HG03175 (cell line): ENCODE results near the gene CEACAM16.
"Not testable (repeated sequence)": the region's sequence is repeated elsewhere in the genome, so short reads cannot be mapped to it uniquely, and the experiment has no call there.

Experiments used
- ATAC-seq: cut with Tn5 transposase; IDR thresholded peaks from one replicate; pipeline ENCODE4 v1.9.1; 2021; ENCODE audit warnings: mild to moderate bottlenecking, moderate library complexity; ENCODE audit not compliant: unreplicated experiment

The CEACAM16 gene

GRCh38 chr19:44702551-44703176 is 3.7 kb downstream of the CEACAM16 start:
- no peak for ATAC-seq

GRCh38 chr19:44703336-44704078 is 4.6 kb downstream of the CEACAM16 start:
- no peak for ATAC-seq

- ATAC-seq = no peak
These were observed 6.0 kb downstream of the CEACAM16 start for GRCh38 chr19:44704982-44705381.

GRCh38 chr19:44705502-44706010 is 6.6 kb downstream of the CEACAM16 start:
- ATAC-seq = no peak

- no peak for ATAC-seq
These were observed 7.7 kb downstream of the CEACAM16 start for GRCh38 chr19:44706506-44707236.

- no peak for ATAC-seq
These were observed 8.8 kb downstream of the CEACAM16 start for GRCh38 chr19:44707794-44708193.

- no peak for ATAC-seq
These were observed 10.0 kb downstream of the CEACAM16 start for GRCh38 chr19:44708940-44709339.

GRCh38 chr19:44709434-44710266 is 10.7 kb downstream of the CEACAM16 start:
- not testable (repeated sequence) for ATAC-seq

- no peak for ATAC-seq
These were observed 11.5 kb downstream of the CEACAM16 start for GRCh38 chr19:44710483-44710882.

GRCh38 chr19:44712864-44713515 is 14.0 kb downstream of the CEACAM16 start:
- no peak for ATAC-seq

GRCh38 chr19:44714597-44715169 is 15.7 kb downstream of the CEACAM16 start:
- ATAC-seq = no peak

GRCh38 chr19:44717603-44718002 is 18.7 kb downstream of the CEACAM16 start:
- ATAC-seq = no peak

- ATAC-seq = no peak
These were observed 19.7 kb downstream of the CEACAM16 start for GRCh38 chr19:44718441-44719261.

- ATAC-seq = no peak
These were observed 20.3 kb downstream of the CEACAM16 start for GRCh38 chr19:44719262-44719701.

- not testable (repeated sequence) for ATAC-seq
These were observed 21.4 kb downstream of the CEACAM16 start for GRCh38 chr19:44720396-44720795.

- ATAC-seq = no peak
These were observed 22.0 kb downstream of the CEACAM16 start for GRCh38 chr19:44720945-44721344.

- ATAC-seq = not testable (repeated sequence)
These were observed 22.4 kb downstream of the CEACAM16 start for GRCh38 chr19:44721369-44721768.

GRCh38 chr19:44722131-44723121 is 23.5 kb downstream of the CEACAM16 start:
- ATAC-seq = no peak
